Neuronal stem cell (in vitro differentiated cells): ENCODE results near the gene TGFBR2.

Source experiments
- DNase-seq: peaks from one replicate; pipeline ENCODE4 v3.0.0-alpha.2; 2013; ENCODE audit warnings: low spot score
- H2AFZ ChIP-seq: one replicate; pipeline ENCODE4 v1.6.1; 2013; ENCODE audit warnings: mild to moderate bottlenecking, low read length, inconsistent platforms
- H2AK5ac ChIP-seq: 2 replicates; pipeline ENCODE4 v1.6.1; 2013; ENCODE audit warnings: low read depth, mild to moderate bottlenecking, inconsistent platforms, low read length, moderate library complexity, mixed read lengths
- H2BK120ac ChIP-seq: 2 replicates; pipeline ENCODE4 v1.6.1; 2013; ENCODE audit warnings: low read depth, mild to moderate bottlenecking, inconsistent platforms, low read length, moderate library complexity, mixed read lengths
- H2BK12ac ChIP-seq: one replicate; pipeline ENCODE4 v1.6.1; 2013; ENCODE audit warnings: low read length, inconsistent platforms
- H2BK15ac ChIP-seq: 2 replicates; pipeline ENCODE4 v1.6.1; 2013; ENCODE audit warnings: mild to moderate bottlenecking, low read length, inconsistent platforms, mixed read lengths
- H2BK5ac ChIP-seq: one replicate; pipeline ENCODE4 v1.6.1; 2013; ENCODE audit warnings: inconsistent platforms, mild to moderate bottlenecking, low read length, moderate library complexity
- H3K14ac ChIP-seq: one replicate; pipeline ENCODE4 v1.6.1; 2013; ENCODE audit warnings: low read length, inconsistent platforms
- H3K18ac ChIP-seq: 2 replicates; pipeline ENCODE4 v1.6.1; 2013; ENCODE audit warnings: low read length, inconsistent platforms
- H3K23ac ChIP-seq: 2 replicates; pipeline ENCODE4 v1.6.1; 2013; ENCODE audit warnings: low read depth, mild to moderate bottlenecking, mixed read lengths, low read length, inconsistent platforms; ENCODE audit not compliant: poor library complexity
- H3K27ac ChIP-seq: replicated peaks from 3 replicates; pipeline ENCODE4 v1.5.1; 2013; ENCODE audit warnings: low read length, inconsistent platforms
- H3K27me3 ChIP-seq, 3 experiments: 2 replicates each; pipeline ENCODE4 v1.6.1; 2013; ENCODE audit warnings: low read length in 3 of 3, mild to moderate bottlenecking in 2 of 3, inconsistent platforms in 1 of 3, low read depth in 1 of 3, mixed read lengths in 1 of 3, moderate library complexity in 1 of 3; ENCODE audit not compliant: control insufficient read depth in 3 of 3, insufficient read depth in 3 of 3
- H3K36me3 ChIP-seq, 2 donors: replicated peaks in 1 of 2; 2 replicates each; pipeline ENCODE4 v1.6.1; 2013; ENCODE audit warnings: low read length in 2 of 2; ENCODE audit not compliant: control insufficient read depth in 2 of 2, insufficient read depth in 2 of 2
- H3K4ac ChIP-seq: 2 replicates; pipeline ENCODE4 v1.6.1; 2013; ENCODE audit warnings: inconsistent platforms, mild to moderate bottlenecking, low read length, moderate library complexity
- H3K4me1 ChIP-seq, 2 donors: 1 replicate in 1 of 2; 2 replicates in 1 of 2; pipeline ENCODE4 v1.6.1; 2013; ENCODE audit warnings: low read length in 2 of 2, low read depth in 1 of 2; ENCODE audit not compliant: control insufficient read depth in 2 of 2, insufficient read depth in 1 of 2
- H3K4me2 ChIP-seq: one replicate; pipeline ENCODE4 v1.6.1; 2013; ENCODE audit warnings: mild to moderate bottlenecking, low read length, inconsistent platforms; ENCODE audit not compliant: insufficient read depth, poor library complexity, severe bottlenecking
- H3K4me3 ChIP-seq, 2 donors: 2 replicates each; pipeline ENCODE4 v1.5.1; 2013; ENCODE audit warnings: low read length in 2 of 2, mild to moderate bottlenecking in 2 of 2, inconsistent platforms in 1 of 2, moderate library complexity in 1 of 2
- H3K79me1 ChIP-seq: one replicate; pipeline ENCODE4 v1.6.1; 2013; ENCODE audit warnings: low read depth, mild to moderate bottlenecking, inconsistent platforms, low read length, moderate library complexity
- H3K9ac ChIP-seq: one replicate; pipeline ENCODE4 v1.6.1; 2013; ENCODE audit warnings: mild to moderate bottlenecking, low read depth, low read length, inconsistent platforms; ENCODE audit not compliant: poor library complexity
- H3K9me3 ChIP-seq, 2 donors: replicated peaks in 1 of 2; 2 replicates each; pipeline versions ENCODE3 to v1.6.1; 2013; ENCODE audit warnings: low read length in 2 of 2, mild to moderate bottlenecking in 2 of 2, inconsistent platforms in 1 of 2, low read depth in 1 of 2, mixed read lengths in 1 of 2, moderate library complexity in 1 of 2; ENCODE audit not compliant: control insufficient read depth in 2 of 2, insufficient read depth in 1 of 2
- H4K8ac ChIP-seq: one replicate; pipeline ENCODE4 v1.6.1; 2013; ENCODE audit warnings: low read depth, mild to moderate bottlenecking, inconsistent platforms, low read length, moderate library complexity
- H4K91ac ChIP-seq: one replicate; pipeline ENCODE4 v1.6.1; 2013; ENCODE audit warnings: low read length, low read depth, mild to moderate bottlenecking, inconsistent platforms; ENCODE audit not compliant: poor library complexity
- WGBS, 2 donors: extraction: QIAGEN DNeasy Blood & Tissue Kit; methylation state at CpG; one replicate each; pipeline ENCODE4 v1.1.7; 2013; ENCODE audit warnings: missing lambda C conversion rate in 2 of 2, mixed read lengths in 1 of 2; ENCODE audit not compliant: insufficient read length in 2 of 2, insufficient replicate concordance in 1 of 2; ENCODE audit errors: extremely low coverage in 2 of 2; 5-methylcytosine and 5-hydroxymethylcytosine counted together

The TGFBR2 gene

GRCh38 chr3:30638685-30639412 lies 32.4 kb downstream of the TGFBR2 start:
- Histone ChIP-seq H2BK12ac (no peak overlapping the region), H3K4me1 (peaks cover 0 to 1% of the 10 kb centered on the region in 2 donors), H4K91ac (no peak overlapping the region), H3K36me3 (peaks cover 0 to 43% of the 10 kb centered on the region in 2 donors), H3K18ac (no peak overlapping the region), H2BK120ac (no peak overlapping the region), H3K23ac (no peak overlapping the region), H2BK5ac (no peak overlapping the region), H3K79me1 (no peaks in the 10 kb centered on the region), H2AFZ (no peak overlapping the region), H3K9me3 (peaks cover 0 to 10% of the 10 kb centered on the region in 2 donors), H3K4ac (no peak overlapping the region), H4K8ac (no peak overlapping the region), H3K9ac (no peak overlapping the region), H2AK5ac (no peak overlapping the region), H3K4me3 (no peak overlapping the region), H3K14ac (no peak overlapping the region), H2BK15ac (no peak overlapping the region), H3K4me2 (no peak overlapping the region), H3K27ac (no peak overlapping the region), H3K27me3 (no peaks in the 10 kb centered on the region)
- no peak for DNase-seq
- no CpG with 5 or more reads among the region's 4 CpGs for WGBS, 2 donors

- no peaks in the 10 kb centered on the region for H3K27me3 ChIP-seq
- no peak overlapping the region for H3K4me2 ChIP-seq
- no peak overlapping the region for H2BK15ac ChIP-seq
- no peak overlapping the region for H3K9ac ChIP-seq
- H2BK120ac ChIP-seq, result no peak overlapping the region
- H2AFZ ChIP-seq, result no peak overlapping the region
- no peak overlapping the region for H4K8ac ChIP-seq
- H3K9me3 ChIP-seq, result peaks cover 0 to 13% of the 10 kb centered on the region in 2 donors
- DNase-seq, result no peak
- H3K4me3 ChIP-seq, result no peak overlapping the region
- no peak overlapping the region for H3K14ac ChIP-seq
- no CpG with 5 or more reads among the region's 1 CpG for WGBS, 2 donors
- peaks cover 0 to 43% of the 10 kb centered on the region in 2 donors for H3K36me3 ChIP-seq
- no peak overlapping the region for H3K4ac ChIP-seq
- H3K79me1 ChIP-seq, result no peaks in the 10 kb centered on the region
- H2BK12ac ChIP-seq, result no peak overlapping the region
- H3K18ac ChIP-seq, result no peak overlapping the region
- H2AK5ac ChIP-seq, result no peak overlapping the region
- no peak overlapping the region for H2BK5ac ChIP-seq
- H3K4me1 ChIP-seq, result peaks cover 0 to 1% of the 10 kb centered on the region in 2 donors
- no peak overlapping the region for H4K91ac ChIP-seq
- H3K27ac ChIP-seq, result no peak overlapping the region
- H3K23ac ChIP-seq, result no peak overlapping the region
Measured at GRCh38 chr3:30639937-30640336, 33.5 kb downstream of the TGFBR2 start.

GRCh38 chr3:30640851-30641250 lies 34.5 kb downstream of the TGFBR2 start:
- no peak overlapping the region for H3K18ac ChIP-seq
- H3K36me3 ChIP-seq, result peaks cover 0 to 46% of the 10 kb centered on the region in 2 donors
- no peak overlapping the region for H3K14ac ChIP-seq
- no peak overlapping the region for H3K4ac ChIP-seq
- no peak overlapping the region for H3K4me2 ChIP-seq
- H3K23ac ChIP-seq, result no peak overlapping the region
- no peak overlapping the region for H3K4me3 ChIP-seq
- H2BK5ac ChIP-seq, result no peak overlapping the region
- H2BK12ac ChIP-seq, result no peak overlapping the region
- no peak overlapping the region for H3K27ac ChIP-seq
- no peak overlapping the region for H2BK15ac ChIP-seq
- H3K27me3 ChIP-seq, result no peaks in the 10 kb centered on the region
- H2AK5ac ChIP-seq, result no peak overlapping the region
- WGBS, 2 donors, result 100% methylated on average over 1 of the region's 5 CpGs; no CpG with 5 or more reads in 1 of the 2 donors
- H4K91ac ChIP-seq, result no peak overlapping the region
- H2AFZ ChIP-seq, result no peak overlapping the region
- peaks cover 0 to 13% of the 10 kb centered on the region in 2 donors for H3K9me3 ChIP-seq
- no peak overlapping the region for H3K9ac ChIP-seq
- no peak for DNase-seq
- H4K8ac ChIP-seq, result no peak overlapping the region
- H2BK120ac ChIP-seq, result no peak overlapping the region
- H3K79me1 ChIP-seq, result no peaks in the 10 kb centered on the region
- peaks cover 0 to 1% of the 10 kb centered on the region in 2 donors for H3K4me1 ChIP-seq

- H3K27me3 ChIP-seq, result no peaks in the 10 kb centered on the region
- no peak overlapping the region for H2AFZ ChIP-seq
- no peak overlapping the region for H3K23ac ChIP-seq
- H2BK120ac ChIP-seq, result no peak overlapping the region
- no peak overlapping the region for H2AK5ac ChIP-seq
- H4K91ac ChIP-seq, result no peak overlapping the region
- H3K27ac ChIP-seq, result no peak overlapping the region
- H2BK5ac ChIP-seq, result no peak overlapping the region
- H4K8ac ChIP-seq, result no peak overlapping the region
- no peak overlapping the region for H3K9ac ChIP-seq
- no peak overlapping the region for H3K4me3 ChIP-seq
- H3K36me3 ChIP-seq, result peaks cover 0 to 49% of the 10 kb centered on the region in 2 donors
- no peak overlapping the region for H3K4me2 ChIP-seq
- H3K79me1 ChIP-seq, result no peaks in the 10 kb centered on the region
- no CpG with 5 or more reads among the region's 7 CpGs for WGBS, 2 donors
- no peak overlapping the region for H3K14ac ChIP-seq
- H2BK12ac ChIP-seq, result no peak overlapping the region
- peaks cover 0 to 1% of the 10 kb centered on the region in 2 donors for H3K4me1 ChIP-seq
- no peak overlapping the region for H3K18ac ChIP-seq
- DNase-seq, result no peak
- no peak overlapping the region for H2BK15ac ChIP-seq
- H3K4ac ChIP-seq, result no peak overlapping the region
- H3K9me3 ChIP-seq, result peaks cover 0 to 13% of the 10 kb centered on the region in 2 donors
Measured at GRCh38 chr3:30641416-30642251, 35.2 kb downstream of the TGFBR2 start.
